ENCODE results near the gene XPO5. TPM values are rescaled to one million over a fixed set of nuclear protein-coding genes. Genes with fewer than 3 reads are reported as not detected.

The XPO5 gene
- total RNA-seq, 1 donor = 66.2 TPM

DNA sequence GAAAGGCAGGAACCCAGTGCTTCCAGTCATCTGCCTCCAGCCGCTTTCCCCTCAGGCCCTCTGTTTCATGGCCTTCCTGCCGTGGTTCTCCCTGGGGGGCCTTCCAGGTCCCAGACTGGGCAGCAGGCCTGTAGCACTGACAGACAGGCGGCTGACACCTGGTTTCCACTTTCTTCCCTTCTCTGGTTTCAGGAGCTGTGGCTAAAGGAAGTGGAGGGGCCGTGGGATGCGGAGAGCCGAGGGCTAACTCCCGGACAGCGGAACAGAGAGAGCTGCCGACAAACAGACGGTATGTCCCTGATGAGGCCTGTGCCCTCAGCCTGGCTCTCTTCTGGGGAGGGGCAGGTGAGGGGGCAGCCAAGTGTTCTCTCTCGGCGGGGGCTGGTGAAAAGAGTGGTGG, 78.1 kb downstream of the XPO5 start:
- Histone ChIP-seq H3K4me2 (ENCODE audit: insufficient read depth, low read length) (no peak overlapping the region), H3K79me2 (ENCODE audit: insufficient read depth, low read length) (peaks cover 41% of the 10 kb centered on the region), H3K27me3 (ENCODE audit: insufficient read depth, low read length) (no peaks in the 10 kb centered on the region), H3K4me3 (ENCODE audit: insufficient read depth, low read length) (no peak overlapping the region), H3K36me3 (ENCODE audit: insufficient read depth, low read length) (peaks cover 42% of the 10 kb centered on the region), H3K27ac (ENCODE audit: low read depth, low read length) (no peak overlapping the region), H4K20me1 (ENCODE audit: insufficient read depth, low read length) (peaks cover 28% of the 10 kb centered on the region), H3K9me3 (ENCODE audit: low read depth, low read length) (no peaks in the 10 kb centered on the region), H3K4me1 (ENCODE audit: insufficient read depth, low read length) (peaks cover 43% of the 10 kb centered on the region), H2AFZ (ENCODE audit: low read length) (no peak overlapping the region)
- DNase-seq (ENCODE audit: insufficient read length, low spot score, missing footprints) = no peak
- TF ChIP-seq, protein P1, sequence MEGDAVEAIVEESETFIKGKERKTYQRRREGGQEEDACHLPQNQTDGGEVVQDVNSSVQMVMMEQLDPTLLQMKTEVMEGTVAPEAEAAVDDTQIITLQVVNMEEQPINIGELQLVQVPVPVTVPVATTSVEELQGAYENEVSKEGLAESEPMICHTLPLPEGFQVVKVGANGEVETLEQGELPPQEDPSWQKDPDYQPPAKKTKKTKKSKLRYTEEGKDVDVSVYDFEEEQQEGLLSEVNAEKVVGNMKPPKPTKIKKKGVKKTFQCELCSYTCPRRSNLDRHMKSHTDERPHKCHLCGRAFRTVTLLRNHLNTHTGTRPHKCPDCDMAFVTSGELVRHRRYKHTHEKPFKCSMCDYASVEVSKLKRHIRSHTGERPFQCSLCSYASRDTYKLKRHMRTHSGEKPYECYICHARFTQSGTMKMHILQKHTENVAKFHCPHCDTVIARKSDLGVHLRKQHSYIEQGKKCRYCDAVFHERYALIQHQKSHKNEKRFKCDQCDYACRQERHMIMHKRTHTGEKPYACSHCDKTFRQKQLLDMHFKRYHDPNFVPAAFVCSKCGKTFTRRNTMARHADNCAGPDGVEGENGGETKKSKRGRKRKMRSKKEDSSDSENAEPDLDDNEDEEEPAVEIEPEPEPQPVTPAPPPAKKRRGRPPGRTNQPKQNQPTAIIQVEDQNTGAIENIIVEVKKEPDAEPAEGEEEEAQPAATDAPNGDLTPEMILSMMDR (IDR thresholded peaks at IDR 0.05; ENCODE audit: extremely low read depth, low read depth, low read length) = no peak

DNA sequence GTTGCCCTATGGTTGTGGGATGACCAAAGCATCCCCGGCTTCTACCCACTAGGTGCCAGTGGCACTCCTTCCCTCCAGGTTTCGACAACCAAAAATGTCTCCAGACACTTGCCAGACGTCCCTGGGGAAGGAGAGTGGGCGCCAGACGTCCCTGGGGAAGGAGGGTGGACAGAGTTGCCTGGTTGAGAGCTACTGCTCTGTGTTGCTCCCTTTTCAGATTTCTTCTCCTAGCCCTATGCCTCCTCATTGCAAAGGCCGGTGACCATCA, 78.8 kb downstream of the XPO5 start:
- no peaks in the 10 kb centered on the region for H3K9me3 ChIP-seq (ENCODE audit: low read depth, low read length)
- TF ChIP-seq, protein P1 (IDR thresholded peaks at IDR 0.05; ENCODE audit: extremely low read depth, low read depth, low read length) = no peak
- no peak overlapping the region for H2AFZ ChIP-seq (ENCODE audit: low read length)
- no peaks in the 10 kb centered on the region for H3K27me3 ChIP-seq (ENCODE audit: insufficient read depth, low read length)
- peak overlapping the region; percentile 56 for H3K4me2 ChIP-seq (ENCODE audit: insufficient read depth, low read length)
- DNase-seq (ENCODE audit: insufficient read length, low spot score, missing footprints) = peak; percentile 80
- H3K4me3 ChIP-seq (ENCODE audit: insufficient read depth, low read length) = no peak overlapping the region
- H3K36me3 ChIP-seq (ENCODE audit: insufficient read depth, low read length) = peaks cover 36% of the 10 kb centered on the region
- peaks cover 41% of the 10 kb centered on the region for H3K79me2 ChIP-seq (ENCODE audit: insufficient read depth, low read length)
- H4K20me1 ChIP-seq (ENCODE audit: insufficient read depth, low read length) = peaks cover 33% of the 10 kb centered on the region
- peaks cover 49% of the 10 kb centered on the region for H3K4me1 ChIP-seq (ENCODE audit: insufficient read depth, low read length)
- peak overlapping the region; percentile 49 for H3K27ac ChIP-seq (ENCODE audit: low read depth, low read length)

DNA sequence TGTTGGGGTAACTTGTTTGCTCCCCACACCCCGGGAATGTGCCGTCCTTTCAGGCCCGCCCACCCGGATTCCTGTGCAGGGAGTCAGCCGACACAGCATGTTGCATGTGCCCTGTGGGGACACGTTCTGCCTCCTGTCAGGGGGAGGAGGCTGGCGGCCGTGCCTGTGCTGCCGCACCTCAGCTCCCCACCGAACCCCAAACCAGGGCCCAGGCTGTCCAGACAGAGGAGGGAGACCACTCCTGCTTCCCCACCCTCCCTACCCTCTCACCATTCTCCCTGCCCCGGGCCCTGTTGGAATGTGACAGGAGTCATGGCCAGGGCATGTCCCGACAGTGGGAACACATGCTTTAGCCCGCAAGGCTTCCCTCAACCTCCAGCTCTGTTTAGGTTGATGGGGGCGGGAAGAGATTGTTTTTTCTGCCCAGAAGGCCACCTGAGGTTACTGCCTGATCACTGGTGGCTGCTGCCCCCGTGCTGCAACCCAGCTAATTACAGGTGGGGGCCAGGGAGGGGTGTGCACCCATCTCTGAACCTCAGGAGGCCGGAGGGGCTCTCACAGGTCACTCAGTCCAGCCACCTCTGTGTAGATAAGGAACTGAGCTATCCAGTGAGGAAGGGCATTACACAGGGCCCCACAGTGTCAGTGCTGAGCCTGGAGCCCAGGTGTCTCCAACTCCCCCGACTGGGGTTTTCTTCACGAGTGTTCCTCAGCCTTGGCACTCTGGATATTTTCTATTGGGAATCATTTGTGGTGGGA, 79.3 kb downstream of the XPO5 start:
- Histone ChIP-seq H3K79me2 (ENCODE audit: insufficient read depth, low read length) (peaks cover 41% of the 10 kb centered on the region), H3K4me3 (ENCODE audit: insufficient read depth, low read length) (no peak overlapping the region), H4K20me1 (ENCODE audit: insufficient read depth, low read length) (peaks cover 37% of the 10 kb centered on the region), H3K27ac (ENCODE audit: low read depth, low read length) (peak overlapping the region; percentile 49), H3K9me3 (ENCODE audit: low read depth, low read length) (no peaks in the 10 kb centered on the region), H3K36me3 (ENCODE audit: insufficient read depth, low read length) (peaks cover 33% of the 10 kb centered on the region), H3K27me3 (ENCODE audit: insufficient read depth, low read length) (no peaks in the 10 kb centered on the region), H3K4me2 (ENCODE audit: insufficient read depth, low read length) (peak overlapping the region; percentile 56), H3K4me1 (ENCODE audit: insufficient read depth, low read length) (peaks cover 55% of the 10 kb centered on the region), H2AFZ (ENCODE audit: low read length) (no peak overlapping the region)
- TF ChIP-seq, protein P1 (IDR thresholded peaks at IDR 0.05; ENCODE audit: extremely low read depth, low read depth, low read length) = peak; percentile 67
- peak; percentile 97 for DNase-seq (ENCODE audit: insufficient read length, low spot score, missing footprints)

DNA sequence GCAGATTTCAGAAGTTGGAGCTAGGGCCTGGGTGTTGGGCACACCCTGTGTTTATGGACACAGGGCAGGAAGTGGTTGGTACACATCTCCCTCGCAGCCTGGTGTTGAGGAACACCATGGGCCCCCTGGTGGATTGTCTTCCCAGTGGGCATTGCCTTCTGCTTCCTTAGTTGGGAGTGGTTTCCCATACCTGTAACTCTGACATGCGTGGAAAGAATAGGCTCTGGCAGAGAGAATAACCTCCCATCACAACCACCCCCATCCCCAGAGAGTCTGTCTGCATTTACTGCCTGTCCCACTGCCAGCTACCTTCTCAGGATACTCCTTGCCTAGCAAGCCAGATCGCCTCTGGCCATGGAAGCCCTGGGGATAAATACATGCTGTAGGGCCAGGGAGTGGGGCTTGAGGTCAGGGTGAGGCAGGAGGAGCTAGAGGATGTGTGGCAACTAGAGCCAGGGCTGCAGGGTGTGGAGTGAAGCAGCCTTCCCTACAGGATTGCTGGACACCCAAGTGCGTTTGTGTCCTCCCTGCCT, 80.4 kb downstream of the XPO5 start:
- peak overlapping the region; percentile 56 for H3K4me2 ChIP-seq (ENCODE audit: insufficient read depth, low read length)
- TF ChIP-seq, protein P1 (IDR thresholded peaks at IDR 0.05; ENCODE audit: extremely low read depth, low read depth, low read length) = peak; percentile 32
- H2AFZ ChIP-seq (ENCODE audit: low read length) = no peak overlapping the region
- H3K9me3 ChIP-seq (ENCODE audit: low read depth, low read length) = no peaks in the 10 kb centered on the region
- peak; percentile 89 for DNase-seq (ENCODE audit: insufficient read length, low spot score, missing footprints)
- no peaks in the 10 kb centered on the region for H3K27me3 ChIP-seq (ENCODE audit: insufficient read depth, low read length)
- peaks cover 41% of the 10 kb centered on the region for H3K79me2 ChIP-seq (ENCODE audit: insufficient read depth, low read length)
- H3K4me3 ChIP-seq (ENCODE audit: insufficient read depth, low read length) = no peak overlapping the region
- H3K27ac ChIP-seq (ENCODE audit: low read depth, low read length) = peak overlapping the region; percentile 49
- H3K4me1 ChIP-seq (ENCODE audit: insufficient read depth, low read length) = peaks cover 55% of the 10 kb centered on the region
- H4K20me1 ChIP-seq (ENCODE audit: insufficient read depth, low read length) = peaks cover 37% of the 10 kb centered on the region
- peaks cover 25% of the 10 kb centered on the region for H3K36me3 ChIP-seq (ENCODE audit: insufficient read depth, low read length)

All from osteoblast (primary cell).